GM10266 (cell line): ENCODE measurements around the gene RSAD2.

Source experiments
- DNase-seq: peaks from one replicate; pipeline ENCODE4 v3.0.0; 2012; ENCODE audit errors: extremely low spot score
- TF ChIP-seq, protein P1 (sequence below): IDR thresholded peaks from 2 replicates; pipeline ENCODE4 v1.5.1; 2012; ENCODE audit warnings: mild to moderate bottlenecking, low read depth; ENCODE audit not compliant: control insufficient read depth, insufficient read depth; ENCODE audit errors: missing control alignments

RSAD2 gene

DNA sequence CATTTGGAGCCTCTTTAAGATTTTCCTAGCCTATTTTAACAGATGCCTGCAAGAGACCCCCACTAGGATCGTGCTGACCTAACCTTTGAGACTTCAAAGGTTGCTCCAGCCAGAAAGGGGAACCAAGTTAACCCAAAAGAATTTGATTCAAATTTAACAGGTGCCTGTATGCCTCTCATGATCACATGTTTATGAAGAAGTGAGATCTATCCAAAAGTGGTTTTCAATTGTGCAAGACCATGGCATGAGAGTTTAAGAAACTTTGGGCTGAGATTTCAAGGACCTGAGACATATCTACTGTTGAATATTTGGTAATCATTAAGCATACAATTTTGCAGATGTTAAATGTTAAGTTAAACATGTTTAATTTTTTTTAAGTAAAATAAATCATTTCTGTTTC lies 1.3 kb upstream of the RSAD2 start:
- TF ChIP-seq, protein P1, sequence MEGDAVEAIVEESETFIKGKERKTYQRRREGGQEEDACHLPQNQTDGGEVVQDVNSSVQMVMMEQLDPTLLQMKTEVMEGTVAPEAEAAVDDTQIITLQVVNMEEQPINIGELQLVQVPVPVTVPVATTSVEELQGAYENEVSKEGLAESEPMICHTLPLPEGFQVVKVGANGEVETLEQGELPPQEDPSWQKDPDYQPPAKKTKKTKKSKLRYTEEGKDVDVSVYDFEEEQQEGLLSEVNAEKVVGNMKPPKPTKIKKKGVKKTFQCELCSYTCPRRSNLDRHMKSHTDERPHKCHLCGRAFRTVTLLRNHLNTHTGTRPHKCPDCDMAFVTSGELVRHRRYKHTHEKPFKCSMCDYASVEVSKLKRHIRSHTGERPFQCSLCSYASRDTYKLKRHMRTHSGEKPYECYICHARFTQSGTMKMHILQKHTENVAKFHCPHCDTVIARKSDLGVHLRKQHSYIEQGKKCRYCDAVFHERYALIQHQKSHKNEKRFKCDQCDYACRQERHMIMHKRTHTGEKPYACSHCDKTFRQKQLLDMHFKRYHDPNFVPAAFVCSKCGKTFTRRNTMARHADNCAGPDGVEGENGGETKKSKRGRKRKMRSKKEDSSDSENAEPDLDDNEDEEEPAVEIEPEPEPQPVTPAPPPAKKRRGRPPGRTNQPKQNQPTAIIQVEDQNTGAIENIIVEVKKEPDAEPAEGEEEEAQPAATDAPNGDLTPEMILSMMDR, result no peak
- DNase-seq, result no peak

DNA sequence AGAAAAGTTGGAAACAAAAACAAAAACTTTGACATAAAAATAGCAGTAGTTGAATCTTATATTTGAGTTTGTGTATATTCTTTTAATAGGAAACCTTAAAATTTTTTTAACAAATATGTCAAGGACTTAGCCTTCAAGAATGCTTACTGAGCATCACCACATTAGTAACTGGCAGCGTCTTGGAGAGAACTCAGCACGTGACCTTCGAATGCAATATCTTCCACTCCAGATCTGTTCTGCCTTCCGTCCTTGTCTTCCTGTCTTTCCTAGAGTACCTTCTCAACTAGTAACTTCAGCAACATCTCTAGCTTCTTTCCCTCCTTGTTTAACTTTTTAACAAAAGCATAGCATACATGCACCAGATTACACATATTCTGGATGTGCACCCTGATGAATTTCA lies 972 bp downstream of the RSAD2 start:
- no peak for DNase-seq
- TF ChIP-seq, protein P1, result no peak

DNA sequence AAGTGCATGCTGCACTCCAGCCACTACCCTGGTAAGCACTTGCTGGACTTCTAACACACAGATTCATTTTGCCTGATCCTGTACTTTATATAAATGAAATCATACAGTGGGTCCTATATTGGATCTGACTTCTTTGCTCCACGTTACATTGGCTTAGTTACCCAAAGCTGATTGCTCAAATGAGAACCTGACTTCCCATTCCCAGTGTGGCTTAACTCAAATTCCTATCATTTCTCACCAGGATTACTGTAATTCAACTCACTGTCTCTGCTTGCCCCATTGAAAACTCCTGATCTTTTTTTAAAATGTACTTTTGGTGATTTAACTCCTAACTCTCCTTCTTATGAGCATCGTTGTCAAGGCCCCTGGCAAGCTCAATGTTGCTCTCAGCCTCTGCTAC lies 1.4 kb downstream of the RSAD2 start:
- no peak for DNase-seq
- TF ChIP-seq, protein P1, result no peak

DNA sequence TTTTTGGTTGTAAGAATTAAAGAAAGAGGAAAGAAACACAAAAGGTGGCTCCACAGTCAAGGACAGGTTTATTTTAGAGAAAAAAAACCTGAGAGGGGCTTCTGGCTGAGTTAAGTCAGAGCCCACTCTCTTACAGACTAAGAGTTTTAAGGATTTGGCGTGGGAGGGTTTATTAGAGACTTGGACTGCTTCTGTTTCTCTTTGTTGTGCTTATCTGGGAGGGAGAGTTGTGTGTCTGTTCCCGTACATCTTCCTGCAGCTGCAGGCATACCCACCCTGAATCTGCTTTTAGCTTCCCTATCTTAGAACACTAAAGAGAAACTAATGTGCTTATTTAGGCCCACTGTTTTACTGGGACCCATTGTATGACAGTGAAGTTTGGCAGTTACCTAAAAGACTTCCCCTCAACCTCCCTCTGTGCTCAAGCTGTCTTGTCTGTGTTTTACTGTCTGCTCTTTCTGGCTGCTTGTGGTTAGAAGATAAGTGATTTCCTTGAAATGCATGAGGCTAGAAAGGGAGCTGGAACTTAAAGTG lies 2.7 kb downstream of the RSAD2 start:
- TF ChIP-seq, protein P1, result no peak
- DNase-seq, result no peak

DNA sequence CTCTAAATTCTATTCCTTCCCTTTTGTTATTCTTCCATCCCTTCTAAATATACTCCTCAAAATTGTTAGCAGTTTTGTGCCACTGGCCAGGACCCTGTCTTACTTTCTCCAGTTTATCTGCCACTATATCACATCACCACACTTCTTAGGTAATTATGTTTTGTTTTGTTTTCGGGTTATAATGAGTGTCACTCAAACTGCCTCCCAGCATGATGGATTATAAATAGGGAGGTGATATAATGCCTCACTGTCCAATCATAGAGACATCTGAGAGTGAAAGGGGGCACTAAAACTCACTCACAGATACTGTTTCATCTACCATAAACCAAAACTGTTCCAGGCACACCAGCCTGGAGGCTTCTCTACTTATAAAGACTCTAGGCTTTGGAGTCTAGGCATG lies 3.5 kb downstream of the RSAD2 start:
- DNase-seq, result no peak
- TF ChIP-seq, protein P1, result no peak

DNA sequence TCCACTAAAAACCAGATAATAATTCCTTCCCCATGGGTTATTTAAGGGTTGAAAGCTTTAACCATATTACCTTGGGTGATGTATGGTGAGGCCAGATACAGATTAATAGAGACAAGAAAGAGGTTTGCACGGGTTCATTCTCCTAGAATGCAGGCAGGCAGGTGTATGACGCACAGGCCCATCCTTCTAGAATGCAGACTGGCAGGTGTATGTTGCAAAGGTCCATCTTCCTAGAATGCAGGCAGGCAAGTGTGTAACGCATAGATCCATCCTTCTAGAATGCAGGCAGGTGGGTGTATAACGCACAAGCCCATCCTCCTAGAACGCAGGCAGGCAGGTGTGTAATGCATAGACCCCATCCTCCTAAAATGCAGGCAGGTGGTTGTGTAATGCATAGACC lies 3.9 kb downstream of the RSAD2 start:
- DNase-seq, result no peak

DNA sequence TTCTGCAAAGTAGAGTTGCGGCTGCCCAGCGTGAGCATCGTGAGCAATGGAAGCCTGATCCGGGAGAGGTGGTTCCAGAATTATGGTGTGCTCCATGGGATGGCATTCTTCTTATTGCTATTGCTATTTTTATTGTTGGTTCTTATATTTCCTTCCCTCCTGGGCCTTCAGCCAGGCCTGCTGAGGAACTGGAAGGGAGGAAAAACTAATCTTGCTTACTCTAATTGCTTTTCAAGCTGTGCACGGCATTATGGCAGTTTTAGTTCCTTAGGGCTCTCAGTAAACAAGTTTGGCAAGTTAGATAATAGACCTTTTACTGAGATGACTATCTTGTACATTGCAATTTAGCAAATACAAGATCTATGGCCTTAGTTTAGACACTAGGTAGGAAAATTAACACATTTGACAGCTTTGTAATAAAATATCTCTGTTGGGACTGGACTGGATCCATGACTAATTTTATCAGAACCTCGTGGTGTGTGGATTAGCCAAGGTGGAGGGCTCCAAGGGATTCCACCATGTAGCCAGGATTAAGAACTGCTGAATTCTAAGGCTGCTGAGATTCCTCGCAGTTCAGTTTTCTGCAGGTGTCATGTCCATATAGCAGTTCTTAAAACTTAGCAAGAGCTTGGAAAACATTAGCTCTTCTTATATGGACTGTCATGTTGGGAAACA lies 6.0 kb downstream of the RSAD2 start:
- TF ChIP-seq, protein P1, result no peak

More for the DNA sequence above, 3.9 kb downstream of the RSAD2 start:
- TF ChIP-seq, protein P1, result no peak

More for the DNA sequence above, 6.0 kb downstream of the RSAD2 start:
- DNase-seq, result no peak
